Daoy (cell line): Measurements from ENCODE around the gene ESRRA. TPM values are rescaled to one million over a fixed set of nuclear protein-coding genes. Genes with fewer than 3 reads are reported as not detected.
A peak's percentile ranks its signal among the peaks of the same experiment; 100 is the strongest.

Experiments
- DNase-seq: peaks from one replicate; pipeline ENCODE4 v3.0.0-alpha.2; 2015; ENCODE audit warnings: low read depth
- total RNA-seq: library from RNA; depleted of rRNA; stranded (reverse); fragments of >200 nt; shearing (Covaris generic); gene quantifications from 2 replicates; pipeline ENCODE4 v1.2.3, GENCODE V29; 2014

ESRRA gene
- total RNA-seq, 1 experiment from 2014 or later, result 37.5 TPM

GRCh38 chr11:64331569-64332371 lies 26.4 kb downstream of the ESRRA start:
- peak; percentile 92 for DNase-seq

GRCh38 chr11:64333556-64333955 lies 28.2 kb downstream of the ESRRA start:
- no peak for DNase-seq

- peak; percentile 98 for DNase-seq
Observed at GRCh38 chr11:64334764-64335735, 29.7 kb downstream of the ESRRA start.

- DNase-seq, result no peak
Observed at GRCh38 chr11:64337538-64338249, 32.4 kb downstream of the ESRRA start.

- DNase-seq, result no peak
Observed at GRCh38 chr11:64338716-64339115, 33.4 kb downstream of the ESRRA start.

DNA sequence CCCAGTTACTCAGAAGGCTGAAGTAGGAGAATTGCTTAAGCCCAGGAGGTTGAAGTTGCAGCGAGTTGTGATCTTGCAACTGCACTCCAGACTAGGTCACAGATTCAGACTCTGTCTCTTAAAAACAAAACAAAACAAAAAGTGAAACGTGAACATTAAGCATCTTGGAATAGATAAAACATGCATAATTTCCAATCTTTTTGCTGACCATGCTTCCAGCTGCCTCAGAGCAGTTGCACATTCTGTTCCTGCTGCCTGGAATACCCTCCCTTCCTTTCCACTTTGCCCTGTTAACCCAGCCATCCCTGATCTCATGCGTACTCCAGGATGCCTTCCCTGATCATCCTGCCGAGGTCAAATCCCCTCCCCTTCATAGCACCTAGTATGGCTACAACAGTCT lies 34.0 kb downstream of the ESRRA start:
- no peak for DNase-seq

DNA sequence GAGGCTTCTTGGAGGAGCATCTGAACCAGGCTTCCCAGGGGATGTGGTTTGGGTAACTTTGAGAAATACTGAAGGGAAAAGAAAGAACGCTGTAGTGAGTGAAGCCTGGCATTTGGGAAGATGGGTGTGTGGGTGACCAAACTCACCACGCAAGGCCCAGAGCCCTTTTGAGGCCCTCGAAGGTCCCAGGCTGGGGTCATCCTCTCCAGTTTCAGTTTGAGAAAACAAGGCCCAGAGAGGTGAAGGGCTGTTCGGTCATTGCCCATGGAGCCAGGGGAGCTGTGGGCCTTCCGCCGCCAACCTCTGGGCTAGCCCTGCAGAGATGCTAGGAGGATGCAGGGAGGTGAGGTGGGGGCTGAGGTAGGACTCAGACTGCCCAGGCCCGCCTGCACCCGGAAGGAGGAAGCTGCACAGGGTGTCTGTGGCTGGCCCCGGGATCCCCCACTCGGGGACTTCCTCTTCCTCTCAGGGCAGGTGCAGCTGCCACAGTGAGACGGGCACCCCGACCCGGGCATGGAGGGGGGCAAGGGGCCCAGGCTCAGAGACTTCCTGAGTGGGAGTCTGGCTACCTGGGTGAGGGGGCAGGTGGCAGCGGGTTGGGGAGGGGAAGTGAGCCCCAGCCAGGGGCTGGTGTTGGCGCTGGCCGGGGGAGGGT lies 34.6 kb downstream of the ESRRA start, which contains the start of gene CCDC88B:
Gene CCDC88B, plus strand, starts transcription at position 451 of the 655 bp plus-strand sequence. Its CDS starts 63 bp downstream, at position 514.
- DNase-seq, result no peak

DNA sequence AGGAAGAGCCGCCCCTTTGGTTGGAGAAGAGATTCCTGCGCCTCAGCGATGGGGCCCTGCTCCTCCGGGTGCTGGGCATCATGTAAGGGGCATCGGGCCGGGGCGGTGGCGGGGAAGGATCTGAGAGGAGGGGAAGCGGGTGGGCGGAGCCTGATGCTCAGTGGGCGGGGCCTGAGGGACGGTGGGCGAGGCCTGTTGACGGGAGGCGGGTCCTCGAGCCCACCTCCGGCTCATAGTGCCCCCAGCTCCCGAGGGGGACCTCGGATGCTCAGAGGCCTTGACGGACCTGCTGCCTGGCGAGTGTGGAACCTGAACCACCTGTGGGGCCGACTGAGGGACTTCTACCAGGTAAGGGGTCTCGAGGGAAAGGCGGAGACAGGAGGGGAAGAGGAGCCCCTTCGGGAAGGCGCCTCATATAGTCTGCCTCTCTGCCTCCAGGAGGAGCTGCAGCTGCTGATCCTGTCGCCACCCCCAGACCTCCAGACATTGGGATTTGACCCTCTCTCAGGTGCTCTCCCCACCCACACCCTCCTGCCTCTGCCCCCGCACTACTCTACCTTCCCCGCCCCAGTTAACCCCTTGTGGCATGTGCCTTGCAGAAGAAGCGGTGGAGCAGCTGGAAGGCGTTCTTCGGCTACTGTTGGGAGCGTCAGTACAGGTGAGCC lies 35.5 kb downstream of the ESRRA start:
- DNase-seq, result no peak

DNA sequence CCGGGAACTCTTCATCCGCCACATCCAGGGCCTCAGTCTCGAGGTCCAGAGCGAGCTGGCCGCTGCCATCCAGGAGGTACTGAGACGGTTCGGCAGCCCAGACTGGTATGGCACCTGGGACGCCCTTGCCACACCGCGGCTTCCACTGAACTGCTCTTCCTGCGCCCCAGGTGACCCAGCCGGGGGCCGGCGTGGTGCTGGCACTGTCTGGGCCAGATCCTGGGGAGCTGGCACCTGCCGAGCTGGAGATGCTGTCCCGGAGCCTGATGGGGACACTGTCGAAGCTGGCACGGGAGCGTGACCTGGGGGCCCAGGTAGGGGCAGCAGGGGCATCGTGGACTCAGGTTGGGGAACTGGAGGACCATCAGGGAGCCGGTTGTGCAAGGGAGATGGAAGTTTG lies 36.1 kb downstream of the ESRRA start:
- no peak for DNase-seq

DNA sequence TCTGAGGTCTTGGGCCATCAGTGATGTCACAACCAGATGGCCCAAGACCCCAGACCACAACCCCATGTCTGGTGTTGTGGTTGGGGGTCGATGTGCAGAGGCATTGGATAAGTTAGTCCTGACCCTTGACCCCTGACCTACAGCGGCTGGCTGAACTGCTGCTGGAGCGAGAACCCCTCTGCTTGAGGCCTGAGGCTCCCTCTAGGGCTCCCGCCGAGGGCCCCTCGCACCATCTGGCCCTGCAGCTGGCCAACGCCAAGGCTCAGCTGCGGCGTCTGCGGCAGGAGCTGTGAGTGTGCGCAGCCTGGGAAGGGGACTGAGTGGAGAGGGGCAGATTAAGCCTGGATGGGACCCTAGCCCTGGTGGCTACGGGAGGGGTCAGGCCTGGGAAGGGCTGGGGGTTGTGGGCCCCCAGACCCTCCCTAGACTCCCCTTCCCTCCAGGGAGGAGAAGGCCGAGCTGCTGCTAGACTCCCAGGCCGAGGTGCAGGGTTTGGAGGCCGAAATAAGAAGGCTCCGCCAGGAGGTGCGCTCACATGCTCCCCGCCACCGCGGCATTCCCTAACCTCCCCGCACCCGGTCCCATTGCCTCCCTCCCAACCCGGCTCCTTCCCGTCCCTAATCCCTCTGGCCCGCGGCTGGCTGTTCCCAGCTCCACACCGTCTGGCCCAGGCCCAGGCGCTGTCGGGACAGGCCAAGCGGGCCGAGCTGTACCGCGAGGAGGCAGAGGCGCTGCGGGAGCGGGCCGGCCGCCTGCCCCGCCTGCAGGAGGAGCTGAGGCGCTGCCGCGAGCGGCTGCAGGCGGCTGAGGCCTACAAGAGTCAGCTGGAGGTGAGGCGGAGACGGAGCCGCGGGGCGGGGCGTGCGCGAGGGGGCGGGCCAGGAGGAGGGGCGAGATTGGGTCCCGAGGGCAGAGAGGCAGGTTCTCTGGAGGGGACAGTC lies 36.8 kb downstream of the ESRRA start:
- DNase-seq, result peak; percentile 95

GRCh38 chr11:64342869-64343745 lies 37.8 kb downstream of the ESRRA start:
- DNase-seq, result no peak

DNA sequence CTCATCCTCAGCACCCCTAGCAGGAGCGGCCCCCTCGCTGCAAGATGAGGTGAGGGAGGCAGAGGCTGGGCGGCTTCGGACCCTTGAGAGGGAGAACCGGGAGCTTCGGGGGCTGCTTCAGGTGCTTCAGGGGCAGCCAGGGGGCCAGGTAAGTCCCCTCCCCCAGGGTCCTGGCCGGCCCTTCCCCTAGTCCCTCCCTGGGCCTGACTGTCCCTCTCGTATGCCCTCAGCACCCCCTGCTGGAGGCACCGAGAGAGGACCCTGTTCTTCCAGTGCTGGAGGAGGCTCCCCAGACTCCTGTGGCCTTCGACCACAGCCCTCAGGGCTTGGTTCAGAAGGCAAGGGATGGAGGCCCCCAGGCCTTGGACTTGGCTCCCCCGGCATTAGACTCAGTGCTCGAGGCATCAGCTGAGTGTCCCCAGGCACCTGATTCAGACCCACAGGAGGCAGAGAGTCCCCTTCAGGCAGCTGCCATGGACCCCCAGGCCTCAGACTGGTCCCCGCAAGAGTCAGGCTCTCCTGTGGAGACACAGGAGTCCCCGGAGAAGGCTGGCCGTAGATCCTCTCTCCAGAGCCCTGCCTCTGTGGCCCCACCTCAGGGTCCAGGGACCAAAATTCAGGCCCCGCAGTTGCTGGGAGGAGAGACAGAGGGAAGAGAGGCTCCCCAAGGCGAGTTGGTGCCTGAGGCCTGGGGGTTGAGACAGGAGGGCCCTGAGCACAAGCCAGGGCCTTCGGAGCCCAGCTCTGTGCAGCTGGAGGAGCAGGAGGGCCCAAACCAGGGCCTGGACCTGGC lies 38.6 kb downstream of the ESRRA start:
- no peak for DNase-seq

DNA sequence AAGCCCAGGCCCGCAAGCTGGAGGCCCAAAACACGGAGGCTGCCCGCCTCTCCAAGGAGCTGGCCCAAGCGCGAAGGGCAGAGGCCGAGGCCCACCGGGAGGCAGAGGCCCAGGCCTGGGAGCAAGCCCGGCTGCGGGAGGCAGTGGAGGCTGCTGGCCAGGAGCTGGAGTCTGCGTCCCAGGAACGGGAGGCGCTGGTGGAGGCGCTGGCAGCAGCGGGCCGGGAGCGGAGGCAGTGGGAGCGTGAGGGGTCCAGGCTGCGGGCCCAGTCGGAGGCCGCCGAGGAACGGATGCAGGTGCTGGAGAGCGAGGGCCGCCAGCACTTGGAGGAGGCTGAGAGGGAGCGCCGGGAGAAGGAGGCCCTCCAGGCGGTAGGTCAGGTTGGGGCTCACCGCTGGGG lies 39.5 kb downstream of the ESRRA start:
- no peak for DNase-seq

DNA sequence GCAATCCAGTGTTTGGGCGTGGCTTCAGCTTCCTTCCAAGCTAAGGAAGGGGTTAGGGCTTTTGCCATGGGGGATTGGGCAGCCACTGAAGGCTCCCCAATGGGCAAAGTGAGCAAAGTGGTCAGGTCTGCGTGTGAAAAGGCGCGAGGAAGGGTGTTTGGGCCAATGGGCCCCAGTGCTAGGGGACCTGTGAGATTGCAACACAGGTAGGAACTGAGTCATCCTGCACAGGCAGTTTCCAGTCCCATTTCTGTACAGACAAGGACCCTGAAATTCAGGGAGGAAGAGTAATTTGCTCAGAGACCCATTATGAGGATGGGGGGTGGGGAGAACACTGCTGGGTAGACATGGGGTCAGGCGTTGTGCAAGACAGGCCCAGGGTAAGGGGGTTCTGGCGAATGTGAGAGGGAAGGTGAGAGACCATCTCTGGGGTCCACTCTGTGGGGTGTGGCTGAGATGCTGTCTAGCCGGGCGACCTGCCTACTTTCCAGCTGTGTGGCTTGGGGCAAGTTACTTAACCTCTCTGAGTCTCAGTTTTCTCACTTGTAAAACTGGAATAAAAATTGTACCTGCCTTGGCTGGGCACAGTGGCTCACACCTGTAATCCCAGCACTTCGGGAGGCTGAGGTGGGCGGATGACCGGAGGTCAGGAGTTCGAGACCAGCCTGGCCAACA lies 42.0 kb downstream of the ESRRA start:
- no peak for DNase-seq

GRCh38 chr11:64348383-64349024 lies 43.2 kb downstream of the ESRRA start:
- DNase-seq, result no peak

- DNase-seq, result no peak
Observed at GRCh38 chr11:64349025-64349387, 43.7 kb downstream of the ESRRA start.

DNA sequence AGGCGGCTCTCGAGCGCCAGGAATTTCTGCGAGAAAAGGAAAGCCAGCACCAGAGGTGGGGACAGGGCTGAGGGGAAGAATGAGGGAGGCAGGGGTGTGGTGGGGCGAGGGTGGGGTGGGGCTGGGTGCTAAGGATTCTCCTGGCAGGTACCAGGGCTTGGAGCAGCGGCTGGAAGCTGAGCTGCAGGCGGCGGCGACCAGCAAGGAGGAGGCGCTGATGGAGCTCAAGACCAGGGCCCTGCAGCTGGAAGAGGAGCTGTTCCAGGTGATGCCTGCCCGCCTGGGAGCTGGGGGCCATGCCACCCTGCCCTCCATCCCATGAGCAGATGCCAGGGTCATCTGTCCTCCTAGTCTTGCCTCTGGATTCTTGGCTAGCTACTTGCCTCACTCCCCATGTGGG lies 44.1 kb downstream of the ESRRA start:
- no peak for DNase-seq
